Measurements from ENCODE around the gene TUBGCP3. TPM values are rescaled to one million over a fixed set of nuclear protein-coding genes. Genes with fewer than 3 reads are reported as not detected.
"Not testable (repeated sequence)": the region's sequence is repeated elsewhere in the genome, so short reads cannot be mapped to it uniquely, and the experiment has no call there.

The TUBGCP3 gene
- total and polyA plus RNA-seq, 2 donors: 16.3 TPM

- no peak for DNase-seq (ENCODE audit: low read depth in 6 of 9, low spot score in 9 of 9)
- H3K27ac ChIP-seq (ENCODE audit: low read depth in 1 of 2, low read length in 1 of 2): no peak overlapping the region
- 97% methylated on average over 11 of the region's 11 CpGs for WGBS
- H3K4me3 ChIP-seq (ENCODE audit: low read length in 2 of 2): no peak overlapping the region
- H3K9me3 ChIP-seq (ENCODE audit: control insufficient read depth in 2 of 2, insufficient read depth in 1 of 2, low read length in 1 of 2): no peaks in the 10 kb centered on the region
- peaks cover 5 to 9% of the 10 kb centered on the region in 2 donors for H3K36me3 ChIP-seq (ENCODE audit: control insufficient read depth in 2 of 2, insufficient read depth in 2 of 2, low read length in 1 of 2)
- H3K27me3 ChIP-seq (ENCODE audit: control insufficient read depth in 2 of 2, insufficient read depth in 1 of 2, low read length in 1 of 2): no peaks in the 10 kb centered on the region
- H3K4me1 ChIP-seq (ENCODE audit: control insufficient read depth in 2 of 2, insufficient read depth in 2 of 2, low read length in 2 of 2): no peaks in the 10 kb centered on the region
Observed at GRCh38 chr13:112486386-112487126, 101.4 kb downstream of the TUBGCP3 start.

DNA sequence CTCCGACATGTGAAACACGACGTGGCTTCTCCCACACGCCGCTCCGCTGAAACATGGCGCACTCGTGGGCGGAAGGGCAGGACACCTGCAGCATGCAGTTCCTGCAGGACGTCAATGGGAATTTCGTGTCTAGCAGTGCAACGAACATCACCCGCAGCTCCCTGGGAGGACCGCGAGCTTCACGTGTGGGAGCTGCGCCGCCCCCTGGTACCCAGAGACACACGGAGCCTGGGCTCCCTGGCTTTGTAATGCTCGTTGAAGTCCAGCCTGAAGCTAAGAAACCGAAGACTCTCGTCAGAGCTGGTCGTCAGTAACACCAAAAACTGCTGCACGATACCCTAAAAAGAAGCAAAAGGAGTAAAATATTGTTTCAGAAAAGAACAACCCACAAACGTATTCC is 102.1 kb downstream of the TUBGCP3 start:
- H3K36me3 ChIP-seq (ENCODE audit: control insufficient read depth in 2 of 2, insufficient read depth in 2 of 2, low read length in 1 of 2); DNase-seq (ENCODE audit: low read depth in 6 of 9, low spot score in 9 of 9); H3K4me3 ChIP-seq (ENCODE audit: low read length in 2 of 2); H3K27ac ChIP-seq (ENCODE audit: low read depth in 1 of 2, low read length in 1 of 2); H3K9me3 ChIP-seq (ENCODE audit: control insufficient read depth in 2 of 2, insufficient read depth in 1 of 2, low read length in 1 of 2); H3K27me3 ChIP-seq (ENCODE audit: control insufficient read depth in 2 of 2, insufficient read depth in 1 of 2, low read length in 1 of 2); H3K4me1 ChIP-seq (ENCODE audit: control insufficient read depth in 2 of 2, insufficient read depth in 2 of 2, low read length in 2 of 2): not testable (repeated sequence)
- 98% methylated on average over 21 of the region's 25 CpGs for WGBS

- DNase-seq (ENCODE audit: low read depth in 6 of 9, low spot score in 9 of 9): no peak
- no peaks in the 10 kb centered on the region for H3K27me3 ChIP-seq (ENCODE audit: control insufficient read depth in 2 of 2, insufficient read depth in 1 of 2, low read length in 1 of 2)
Observed at GRCh38 chr13:112483299-112483698, 104.7 kb downstream of the TUBGCP3 start.

DNA sequence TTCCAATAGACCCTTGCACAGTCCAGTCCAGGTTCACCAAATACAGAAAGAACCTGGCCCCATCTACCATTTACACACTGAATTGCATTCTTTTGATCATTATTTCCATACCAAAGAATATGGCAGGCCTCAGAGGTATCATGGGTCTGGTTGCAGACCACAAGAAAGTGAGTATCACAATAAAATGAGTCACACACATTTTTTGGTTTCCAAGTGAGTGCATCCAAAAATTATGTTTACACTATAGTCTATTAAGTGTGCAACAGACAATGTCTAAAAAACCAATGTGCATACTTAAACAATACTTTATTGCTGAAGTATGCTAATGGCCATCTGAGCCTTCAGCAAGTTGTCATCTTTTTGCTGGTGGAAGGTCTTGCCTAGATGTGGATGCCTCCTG is 106.5 kb downstream of the TUBGCP3 start:
- DNase-seq (ENCODE audit: low read depth in 6 of 9, low spot score in 9 of 9): no peak
- Histone ChIP-seq H3K4me3 (ENCODE audit: low read length in 2 of 2) (no peak overlapping the region), H3K27me3 (ENCODE audit: control insufficient read depth in 2 of 2, insufficient read depth in 1 of 2, low read length in 1 of 2) (no peaks in the 10 kb centered on the region), H3K27ac (ENCODE audit: low read depth in 1 of 2, low read length in 1 of 2) (no peak overlapping the region), H3K4me1 (ENCODE audit: control insufficient read depth in 2 of 2, insufficient read depth in 2 of 2, low read length in 2 of 2) (no peaks in the 10 kb centered on the region), H3K36me3 (ENCODE audit: control insufficient read depth in 2 of 2, insufficient read depth in 2 of 2, low read length in 1 of 2) (peaks cover 3 to 4% of the 10 kb centered on the region in 2 donors), H3K9me3 (ENCODE audit: control insufficient read depth in 2 of 2, insufficient read depth in 1 of 2, low read length in 1 of 2) (no peaks in the 10 kb centered on the region)

More at GRCh38 chr13:112483299-112483698, 104.7 kb downstream of the TUBGCP3 start:
- Histone ChIP-seq H3K9me3 (ENCODE audit: control insufficient read depth in 2 of 2, insufficient read depth in 1 of 2, low read length in 1 of 2) (no peaks in the 10 kb centered on the region), H3K4me1 (ENCODE audit: control insufficient read depth in 2 of 2, insufficient read depth in 2 of 2, low read length in 2 of 2) (no peaks in the 10 kb centered on the region), H3K4me3 (ENCODE audit: low read length in 2 of 2) (no peak overlapping the region), H3K27ac (ENCODE audit: low read depth in 1 of 2, low read length in 1 of 2) (no peak overlapping the region), H3K36me3 (ENCODE audit: control insufficient read depth in 2 of 2, insufficient read depth in 2 of 2, low read length in 1 of 2) (peaks cover 4 to 5% of the 10 kb centered on the region in 2 donors)
- 92% methylated on average over 7 of the region's 7 CpGs for WGBS

GRCh38 chr13:112479389-112479788 is 108.6 kb downstream of the TUBGCP3 start:
- H3K9me3 ChIP-seq (ENCODE audit: control insufficient read depth in 2 of 2, insufficient read depth in 1 of 2, low read length in 1 of 2): no peaks in the 10 kb centered on the region
- H3K4me3 ChIP-seq (ENCODE audit: low read length in 2 of 2): no peak overlapping the region
- no peaks in the 10 kb centered on the region for H3K4me1 ChIP-seq (ENCODE audit: control insufficient read depth in 2 of 2, insufficient read depth in 2 of 2, low read length in 2 of 2)
- H3K36me3 ChIP-seq (ENCODE audit: control insufficient read depth in 2 of 2, insufficient read depth in 2 of 2, low read length in 1 of 2): no peaks in the 10 kb centered on the region
- DNase-seq (ENCODE audit: low read depth in 6 of 9, low spot score in 9 of 9): no peak
- 96% methylated on average over 7 of the region's 7 CpGs for WGBS
- H3K27me3 ChIP-seq (ENCODE audit: control insufficient read depth in 2 of 2, insufficient read depth in 1 of 2, low read length in 1 of 2): no peaks in the 10 kb centered on the region
- no peak overlapping the region for H3K27ac ChIP-seq (ENCODE audit: low read depth in 1 of 2, low read length in 1 of 2)

DNA sequence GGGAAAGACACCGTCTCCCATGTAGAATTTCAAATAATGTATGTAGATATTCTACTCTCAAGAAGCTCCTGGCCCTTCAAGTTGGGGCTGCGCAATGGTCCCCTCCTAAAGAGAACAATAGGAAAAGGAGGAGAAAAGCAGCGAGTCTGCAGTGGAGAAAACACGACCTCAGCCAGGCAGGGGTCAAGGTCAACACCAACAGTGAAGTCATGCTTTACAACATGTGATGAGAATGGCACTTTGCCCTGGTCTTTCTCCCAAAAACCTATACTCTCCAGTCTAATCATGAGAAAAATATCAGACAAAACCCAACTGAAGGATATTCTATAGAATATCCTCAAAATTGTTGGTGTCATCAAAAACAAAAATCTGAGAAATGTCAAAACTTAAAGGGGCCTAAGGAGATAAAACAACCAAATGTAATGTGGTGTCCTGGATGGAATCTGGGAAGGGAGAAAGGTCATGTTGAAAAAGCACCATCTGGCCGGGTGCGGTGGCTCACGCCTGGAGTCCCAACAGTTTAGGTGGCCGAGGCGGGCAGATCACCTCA is 110.8 kb downstream of the TUBGCP3 start:
- DNase-seq (ENCODE audit: low read depth in 6 of 9, low spot score in 9 of 9): no peak
- no peaks in the 10 kb centered on the region for H3K9me3 ChIP-seq (ENCODE audit: control insufficient read depth in 2 of 2, insufficient read depth in 1 of 2, low read length in 1 of 2)
- 94% methylated on average over 9 of the region's 9 CpGs for WGBS
- H3K4me1 ChIP-seq (ENCODE audit: control insufficient read depth in 2 of 2, insufficient read depth in 2 of 2, low read length in 2 of 2): no peaks in the 10 kb centered on the region
- no peak overlapping the region for H3K4me3 ChIP-seq (ENCODE audit: low read length in 2 of 2)
- H3K27ac ChIP-seq (ENCODE audit: low read depth in 1 of 2, low read length in 1 of 2): no peak overlapping the region
- no peaks in the 10 kb centered on the region for H3K36me3 ChIP-seq (ENCODE audit: control insufficient read depth in 2 of 2, insufficient read depth in 2 of 2, low read length in 1 of 2)
- no peaks in the 10 kb centered on the region for H3K27me3 ChIP-seq (ENCODE audit: control insufficient read depth in 2 of 2, insufficient read depth in 1 of 2, low read length in 1 of 2)

DNA sequence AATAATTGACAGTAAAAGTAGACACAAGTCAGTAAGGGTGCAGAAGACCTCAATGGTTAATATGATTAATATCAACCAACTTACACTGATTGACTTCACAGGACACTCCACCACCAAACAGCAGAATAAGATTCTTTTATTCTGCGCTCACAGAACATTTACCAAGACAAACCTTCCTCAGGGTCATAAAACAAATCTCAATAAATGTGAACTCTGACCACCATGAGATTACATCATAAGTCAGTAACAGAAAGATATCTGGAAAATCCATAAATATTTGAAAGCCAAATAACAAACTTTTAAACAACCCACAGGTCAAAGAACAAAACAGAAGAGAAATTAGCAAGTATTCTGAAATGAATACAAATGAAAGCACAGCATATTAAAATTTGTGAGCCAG is 112.1 kb downstream of the TUBGCP3 start:
- Histone ChIP-seq H3K27ac (ENCODE audit: low read depth in 1 of 2, low read length in 1 of 2) (no peak overlapping the region), H3K4me3 (ENCODE audit: low read length in 2 of 2) (no peak overlapping the region), H3K4me1 (ENCODE audit: control insufficient read depth in 2 of 2, insufficient read depth in 2 of 2, low read length in 2 of 2) (no peaks in the 10 kb centered on the region), H3K36me3 (ENCODE audit: control insufficient read depth in 2 of 2, insufficient read depth in 2 of 2, low read length in 1 of 2) (no peaks in the 10 kb centered on the region), H3K27me3 (ENCODE audit: control insufficient read depth in 2 of 2, insufficient read depth in 1 of 2, low read length in 1 of 2) (no peaks in the 10 kb centered on the region), H3K9me3 (ENCODE audit: control insufficient read depth in 2 of 2, insufficient read depth in 1 of 2, low read length in 1 of 2) (no peaks in the 10 kb centered on the region)
- no peak for DNase-seq (ENCODE audit: low read depth in 6 of 9, low spot score in 9 of 9)
- WGBS: 100% methylated on average over 1 of the region's 1 CpG

DNA sequence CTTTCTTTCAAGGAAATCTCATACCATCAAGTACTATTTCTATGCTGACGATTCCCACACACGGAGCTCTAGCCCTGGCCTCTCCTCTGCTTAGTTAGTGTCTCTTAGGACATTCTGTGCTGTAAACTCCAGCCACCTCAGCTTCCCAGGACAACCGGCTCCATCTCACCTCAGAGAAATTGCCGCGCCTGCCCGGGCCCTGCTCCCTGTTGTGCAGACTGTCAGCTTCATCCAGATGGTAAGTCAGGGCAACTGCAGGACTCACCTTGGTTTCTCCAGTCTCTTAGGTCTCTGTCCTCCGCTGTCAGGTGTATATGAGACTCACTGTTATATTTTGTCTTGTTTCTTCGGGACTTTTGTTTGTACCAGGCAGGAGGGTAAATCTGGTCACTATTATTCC is 113.1 kb downstream of the TUBGCP3 start:
- no peaks in the 10 kb centered on the region for H3K36me3 ChIP-seq (ENCODE audit: control insufficient read depth in 2 of 2, insufficient read depth in 2 of 2, low read length in 1 of 2)

GRCh38 chr13:112473818-112474217 is 114.1 kb downstream of the TUBGCP3 start:
- no peak for DNase-seq (ENCODE audit: low read depth in 6 of 9, low spot score in 9 of 9)
- Histone ChIP-seq H3K4me1 (ENCODE audit: control insufficient read depth in 2 of 2, insufficient read depth in 2 of 2, low read length in 2 of 2) (no peaks in the 10 kb centered on the region), H3K27ac (ENCODE audit: low read depth in 1 of 2, low read length in 1 of 2) (no peak overlapping the region), H3K9me3 (ENCODE audit: control insufficient read depth in 2 of 2, insufficient read depth in 1 of 2, low read length in 1 of 2) (no peaks in the 10 kb centered on the region), H3K36me3 (ENCODE audit: control insufficient read depth in 2 of 2, insufficient read depth in 2 of 2, low read length in 1 of 2) (no peaks in the 10 kb centered on the region), H3K27me3 (ENCODE audit: control insufficient read depth in 2 of 2, insufficient read depth in 1 of 2, low read length in 1 of 2) (no peaks in the 10 kb centered on the region), H3K4me3 (ENCODE audit: low read length in 2 of 2) (no peak overlapping the region)
- WGBS: 97% methylated on average over 5 of the region's 5 CpGs

More for the DNA sequence above, 113.1 kb downstream of the TUBGCP3 start:
- WGBS: 93% methylated on average over 8 of the region's 8 CpGs
- Histone ChIP-seq H3K4me3 (ENCODE audit: low read length in 2 of 2) (no peak overlapping the region), H3K27ac (ENCODE audit: low read depth in 1 of 2, low read length in 1 of 2) (no peak overlapping the region), H3K9me3 (ENCODE audit: control insufficient read depth in 2 of 2, insufficient read depth in 1 of 2, low read length in 1 of 2) (no peaks in the 10 kb centered on the region), H3K27me3 (ENCODE audit: control insufficient read depth in 2 of 2, insufficient read depth in 1 of 2, low read length in 1 of 2) (no peaks in the 10 kb centered on the region), H3K4me1 (ENCODE audit: control insufficient read depth in 2 of 2, insufficient read depth in 2 of 2, low read length in 2 of 2) (no peaks in the 10 kb centered on the region)
- DNase-seq (ENCODE audit: low read depth in 6 of 9, low spot score in 9 of 9): no peak
